IMR-90 (cell line): ENCODE data around the gene HECTD2. TPM values are rescaled to one million over a fixed set of nuclear protein-coding genes. Genes with fewer than 3 reads are reported as not detected.

ENCODE experiments used
- ATAC-seq: fragments of 200-7000 bp; cut with Tn5 transposase; 2 replicates; pipeline ENCODE4 v1.9.1; 2020; ENCODE audit warnings: low read depth, mild to moderate bottlenecking, moderate library complexity
- BruUV-seq: library from RNA; stranded (reverse); fragments of 400-500 nt; replicated peaks from 2 replicates; lab custom pipeline; 2021; lab: Mats Ljungman, UMichigan
- CTCF ChIA-PET: fragments of 300-600 bp; formaldehyde crosslinking; extraction: SDS; loops from one replicate; lab custom pipeline; 2021; ENCODE audit warnings: antibody characterized with exemption; lab: Yijun Ruan, JAX
- POLR2A ChIA-PET: fragments of 300-600 bp; sonication (Branson Sonifier 250); formaldehyde crosslinking; loops from one replicate; lab custom pipeline; 2022; ENCODE audit warnings: antibody characterized with exemption; ENCODE audit not compliant: unreplicated experiment; lab: Charles Lee
- DNase-seq: peaks from one replicate; pipeline ENCODE4 v3.0.0; 2013
- H2AFZ ChIP-seq: replicated peaks from 2 replicates; pipeline ENCODE3; 2013; ENCODE audit warnings: low read length, mild to moderate bottlenecking; ENCODE audit not compliant: poor library complexity
- H2AK5ac ChIP-seq: 2 replicates; pipeline ENCODE4 v1.6.1; 2013; ENCODE audit warnings: low read depth, low read length, inconsistent platforms
- H2AK9ac ChIP-seq: replicated peaks from 2 replicates; pipeline ENCODE3; 2013; ENCODE audit warnings: mild to moderate bottlenecking, low read depth, low read length, moderate library complexity; ENCODE audit not compliant: poor library complexity
- H2BK120ac ChIP-seq: 2 replicates; pipeline ENCODE4 v1.6.1; 2013; ENCODE audit warnings: low read depth, low read length, inconsistent platforms
- H2BK15ac ChIP-seq: 3 replicates; pipeline ENCODE4 v1.6.1; 2013; ENCODE audit warnings: low read depth, low read length, inconsistent platforms
- H2BK20ac ChIP-seq: 2 replicates; pipeline ENCODE4 v1.6.1; 2013; ENCODE audit warnings: low read depth, mild to moderate bottlenecking, inconsistent platforms, low read length, moderate library complexity
- H2BK5ac ChIP-seq: 2 replicates; pipeline ENCODE4 v1.6.1; 2013; ENCODE audit warnings: mild to moderate bottlenecking, low read depth, low read length, inconsistent platforms; ENCODE audit not compliant: poor library complexity, severe bottlenecking
- H3K14ac ChIP-seq: replicated peaks from 2 replicates; pipeline ENCODE4 v1.6.1; 2013; ENCODE audit warnings: low read depth, low read length, inconsistent platforms
- H3K18ac ChIP-seq: 2 replicates; pipeline ENCODE4 v1.6.1; 2013; ENCODE audit warnings: low read depth, low read length, control low read depth
- H3K23ac ChIP-seq: 2 replicates; pipeline ENCODE4 v1.6.1; 2013; ENCODE audit warnings: low read depth, low read length, inconsistent platforms
- H3K27ac ChIP-seq: 2 replicates; pipeline ENCODE4 v1.5.1; 2013; ENCODE audit warnings: mild to moderate bottlenecking, control low read depth, low read length; ENCODE audit not compliant: insufficient read depth
- H3K27me3 ChIP-seq: 2 replicates; pipeline ENCODE4 v1.6.1; 2013; ENCODE audit warnings: low read length; ENCODE audit not compliant: control insufficient read depth, insufficient read depth
- H3K36me3 ChIP-seq: 2 replicates; pipeline ENCODE4 v1.6.1; 2013; ENCODE audit warnings: low read length, mixed read lengths; ENCODE audit not compliant: control insufficient read depth, insufficient read depth
- H3K4ac ChIP-seq: 2 replicates; pipeline ENCODE4 v1.6.1; 2013; ENCODE audit warnings: low read depth, low read length, inconsistent platforms
- H3K4me1 ChIP-seq: 2 replicates; pipeline ENCODE4 v1.6.1; 2013; ENCODE audit warnings: low read length, mixed read lengths; ENCODE audit not compliant: control insufficient read depth, insufficient read depth
- H3K4me2 ChIP-seq: 2 replicates; pipeline ENCODE4 v1.6.1; 2013; ENCODE audit warnings: low read depth, mild to moderate bottlenecking, control low read depth, low read length, moderate library complexity
- H3K4me3 ChIP-seq: 2 replicates; pipeline ENCODE4 v1.5.1; 2013; ENCODE audit warnings: low read depth, mild to moderate bottlenecking, control low read depth, low read length, moderate library complexity; ENCODE audit not compliant: insufficient read depth
- H3K56ac ChIP-seq: 2 replicates; pipeline ENCODE4 v1.6.1; 2013; ENCODE audit warnings: low read length, inconsistent platforms; ENCODE audit not compliant: insufficient read depth; ENCODE audit errors: extremely low read depth
- H3K79me1 ChIP-seq, 2 experiments: 2 replicates each; pipeline ENCODE4 v1.6.1; 2013; ENCODE audit warnings: low read length in 2 of 2, inconsistent platforms in 1 of 2, low read depth in 1 of 2
- H3K9ac ChIP-seq: 2 replicates; pipeline ENCODE4 v1.6.1; 2013; ENCODE audit warnings: low read depth, low read length, control low read depth
- H3K9me1 ChIP-seq: 2 replicates; pipeline ENCODE4 v1.6.1; 2013; ENCODE audit warnings: low read length, inconsistent platforms; ENCODE audit not compliant: insufficient read depth
- H3K9me3 ChIP-seq: 2 replicates; pipeline ENCODE4 v1.6.1; 2013; ENCODE audit warnings: low read length; ENCODE audit not compliant: control insufficient read depth, insufficient read depth
- H4K20me1 ChIP-seq: 2 replicates; pipeline ENCODE4 v1.6.1; 2013; ENCODE audit warnings: low read length, inconsistent platforms; ENCODE audit not compliant: insufficient read depth
- H4K5ac ChIP-seq: 2 replicates; pipeline ENCODE4 v1.6.1; 2013; ENCODE audit warnings: mild to moderate bottlenecking, low read depth, low read length, control low read depth
- H4K8ac ChIP-seq, 2 experiments: 2 replicates each; pipeline ENCODE4 v1.6.1; 2013; ENCODE audit warnings: low read depth in 2 of 2, low read length in 2 of 2, control low read depth in 1 of 2, inconsistent platforms in 1 of 2
- H4K91ac ChIP-seq: 2 replicates; pipeline ENCODE4 v1.6.1; 2013; ENCODE audit warnings: low read depth, low read length, inconsistent platforms; ENCODE audit not compliant: insufficient read depth
- BHLHE40 ChIP-seq: fragments of 150-350 bp; IDR thresholded peaks from 2 replicates; pipeline ENCODE4 v1.6.1; 2016; ENCODE audit warnings: mild to moderate bottlenecking, low read depth, low read length
- CEBPB ChIP-seq: IDR thresholded peaks from 2 replicates; pipeline ENCODE4 v1.6.1; 2012; ENCODE audit warnings: low read depth, low read length, improper control_type of control experiment
- CHD1 ChIP-seq: IDR thresholded peaks from 2 replicates; pipeline ENCODE4 v1.6.1; 2012; ENCODE audit warnings: low read depth, low read length, improper control_type of control experiment
- CTCF ChIP-seq: conservative IDR thresholded peaks from 2 replicates; pipeline ENCODE4 v1.5.1; 2012; ENCODE audit warnings: mild to moderate bottlenecking, low read depth, low read length, improper control_type of control experiment
- FOS ChIP-seq: fragments of 150-350 bp; IDR thresholded peaks from 2 replicates; pipeline ENCODE4 v1.6.1; 2016; ENCODE audit warnings: low read depth, low read length
- MAFK ChIP-seq: IDR thresholded peaks from 2 replicates; pipeline ENCODE4 v1.6.1; 2012; ENCODE audit warnings: low read depth, low read length, improper control_type of control experiment
- MXI1 ChIP-seq: IDR thresholded peaks from 2 replicates; pipeline ENCODE4 v1.6.1; 2012; ENCODE audit warnings: low read depth, mild to moderate bottlenecking, low read length, moderate library complexity, borderline replicate concordance
- NFE2L2 ChIP-seq: fragments of 150-350 bp; IDR thresholded peaks from 2 replicates; pipeline ENCODE4 v1.6.1; 2016; ENCODE audit warnings: low read depth, mild to moderate bottlenecking, low read length
- POLR2A ChIP-seq: IDR thresholded peaks from 2 replicates; pipeline ENCODE4 v1.6.1; 2012; ENCODE audit warnings: mild to moderate bottlenecking, low read depth, low read length
- RAD21 ChIP-seq: IDR thresholded peaks from 2 replicates; pipeline ENCODE4 v1.6.1; 2012; ENCODE audit warnings: low read length, improper control_type of control experiment
- RFX5 ChIP-seq: IDR thresholded peaks from 2 replicates; pipeline ENCODE4 v1.8.0; 2012; ENCODE audit warnings: low read depth, mild to moderate bottlenecking, low read length, moderate library complexity
- SMC3 ChIP-seq: fragments of 150-350 bp; IDR thresholded peaks from 2 replicates; pipeline ENCODE4 v1.6.1; 2016; ENCODE audit warnings: low read depth, mild to moderate bottlenecking, antibody characterized with exemption, low read length, moderate library complexity
- USF2 ChIP-seq: fragments of 150-350 bp; IDR thresholded peaks from 2 replicates; pipeline ENCODE4 v1.6.1; 2017; ENCODE audit warnings: mild to moderate bottlenecking, antibody characterized with exemption, low read length, low read depth
- WGBS, 2 experiments: methylation state at CpG; one replicate each; pipeline versions ENCODE4 v1.1.5 to v1.1.7; 2013; ENCODE audit warnings: missing lambda C conversion rate in 2 of 2; ENCODE audit not compliant: insufficient read length in 1 of 2; ENCODE audit errors: extremely low coverage in 2 of 2; 5-methylcytosine and 5-hydroxymethylcytosine counted together
- dilution Hi-C: fragments of 300-500 bp; cut with HindIII; formaldehyde crosslinking; loops from one replicate; pipeline ENCODE4 v1.14.3; 2018; ENCODE audit warnings: low sequenced_read_pairs; ENCODE audit not compliant: unreplicated experiment
- in situ Hi-C: fragments of 300-500 bp; cut with MboI; formaldehyde crosslinking; loops from 3 replicates; pipeline ENCODE4 v1.14.3; 2019; ENCODE audit warnings: low sequenced_read_pairs, inconsistent platforms, mixed read lengths
- intact Hi-C: fragments of 100-400 bp; cut with micrococcal nuclease; formaldehyde crosslinking; loops from 2 replicates; pipeline ENCODE4 v1.10.0; 2022
- polyA plus RNA-seq, 3 experiments: library from polyadenylated mRNA; depleted of rRNA; stranded (reverse); fragments of >200 nt; gene quantifications; 2 replicates each; pipeline ENCODE4 v1.2.3, GENCODE V29; 2012; ENCODE audit warnings: low replicate concordance in 1 of 3
- total RNA-seq: library from RNA; depleted of rRNA; stranded (reverse); fragments of >200 nt; gene quantifications from 2 replicates; pipeline ENCODE4 v1.2.3, GENCODE V29; 2012
- TF ChIP-seq, protein P1 (sequence below): fragments of 150-350 bp; IDR thresholded peaks from 2 replicates; pipeline ENCODE4 v1.6.1; 2016; ENCODE audit warnings: low read depth, mild to moderate bottlenecking, low read length, moderate library complexity, borderline replicate concordance

The HECTD2 gene
- total and polyA plus RNA-seq, 2 of the 4 experiments (the other 2 are of a cell fraction) = 5.2 to 5.9 TPM

- H2BK120ac ChIP-seq = no peak overlapping the region
- no peak overlapping the region for H3K4ac ChIP-seq
- H2BK20ac ChIP-seq = no peak overlapping the region
- H2AK5ac ChIP-seq = no peak overlapping the region; the same call in 1 of the 2 replicates
- ATAC-seq = no peak
- H3K56ac ChIP-seq = no peak overlapping the region
- no peak overlapping the region for H3K4me3 ChIP-seq
- dilution Hi-C loops (no loop called here), intact Hi-C loops (no loop called here), in situ Hi-C loops (no loop called here)
- H4K20me1 ChIP-seq = no peaks in the 10 kb centered on the region
- no TSS peak for BruUV-seq
- no peak overlapping the region for H3K4me2 ChIP-seq
- 68% methylated on average over 2 of the region's 4 CpGs; no CpG with 5 or more reads in 1 of the 2 experiments for WGBS, 2 experiments
- no peak overlapping the region for H3K27ac ChIP-seq
- no peaks in the 10 kb centered on the region for H3K36me3 ChIP-seq
- no peak overlapping the region for H2BK15ac ChIP-seq
- no peak overlapping the region for H4K91ac ChIP-seq
- peaks cover 3% of the 10 kb centered on the region for H3K9me1 ChIP-seq
- H4K5ac ChIP-seq = no peak overlapping the region
- CTCF ChIA-PET = interaction anchor here (0.5 kb wide), 1 partner anchor 19 kb away, joined by 3 read pairs; no protein-coding TSS in a partner anchor
- no peak overlapping the region for H2BK5ac ChIP-seq
- H3K79me1 ChIP-seq = no peaks in the 10 kb centered on the region
- H3K18ac ChIP-seq = no peak overlapping the region
- H3K23ac ChIP-seq = no peak overlapping the region
- POLR2A ChIA-PET = no interaction called here
- H3K9ac ChIP-seq = no peak overlapping the region
- TF ChIP-seq CHD1 (no peak), CEBPB (no peak), USF2 (no peak), MXI1 (no peak), RFX5 (no peak), MAFK (no peak), BHLHE40 (no peak), RAD21 (no peak), CTCF (no peak), SMC3 (no peak), POLR2A (no peak), FOS (no peak), NFE2L2 (no peak)
- TF ChIP-seq, protein P1, sequence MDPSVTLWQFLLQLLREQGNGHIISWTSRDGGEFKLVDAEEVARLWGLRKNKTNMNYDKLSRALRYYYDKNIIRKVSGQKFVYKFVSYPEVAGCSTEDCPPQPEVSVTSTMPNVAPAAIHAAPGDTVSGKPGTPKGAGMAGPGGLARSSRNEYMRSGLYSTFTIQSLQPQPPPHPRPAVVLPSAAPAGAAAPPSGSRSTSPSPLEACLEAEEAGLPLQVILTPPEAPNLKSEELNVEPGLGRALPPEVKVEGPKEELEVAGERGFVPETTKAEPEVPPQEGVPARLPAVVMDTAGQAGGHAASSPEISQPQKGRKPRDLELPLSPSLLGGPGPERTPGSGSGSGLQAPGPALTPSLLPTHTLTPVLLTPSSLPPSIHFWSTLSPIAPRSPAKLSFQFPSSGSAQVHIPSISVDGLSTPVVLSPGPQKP = no peak
- H3K4me1 ChIP-seq = peaks cover 4% of the 10 kb centered on the region; the same call in 1 of the 2 replicates
- H3K9me3 ChIP-seq = peaks cover 4% of the 10 kb centered on the region; the same call in 1 of the 2 replicates
- no peaks in the 10 kb centered on the region for H3K27me3 ChIP-seq
- H3K14ac ChIP-seq = no peak overlapping the region
- no peak overlapping the region for H4K8ac ChIP-seq
- DNase-seq = no peak
- H2AK9ac ChIP-seq = no peak overlapping the region
- H2AFZ ChIP-seq = no peak overlapping the region
These were observed 127.7 kb downstream of the HECTD2 start for GRCh38 chr10:91537614-91538383.
